A549 treated with GW870086 at 1 μM for 4 hours (cell line): ENCODE data around the gene ETFBKMT. TPM values are rescaled to one million over a fixed set of nuclear protein-coding genes. Genes with fewer than 3 reads are reported as not detected.

Source experiments
- total RNA-seq: library from RNA; stranded (reverse); fragments of 200-300 nt; extraction: Qiagen RNA extraction; gene quantifications from 5 replicates; pipeline ENCODE4 v1.2.3, GENCODE V29; 2022; ENCODE audit warnings: low read depth

The ETFBKMT gene, protein sequence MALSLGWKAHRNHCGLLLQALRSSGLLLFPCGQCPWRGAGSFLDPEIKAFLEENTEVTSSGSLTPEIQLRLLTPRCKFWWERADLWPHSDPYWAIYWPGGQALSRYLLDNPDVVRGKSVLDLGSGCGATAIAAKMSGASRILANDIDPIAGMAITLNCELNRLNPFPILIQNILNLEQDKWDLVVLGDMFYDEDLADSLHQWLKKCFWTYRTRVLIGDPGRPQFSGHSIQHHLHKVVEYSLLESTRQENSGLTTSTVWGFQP
- total RNA-seq = 0.46 to 1.1 TPM (median 0.85 TPM) in 5 replicates

DNA sequence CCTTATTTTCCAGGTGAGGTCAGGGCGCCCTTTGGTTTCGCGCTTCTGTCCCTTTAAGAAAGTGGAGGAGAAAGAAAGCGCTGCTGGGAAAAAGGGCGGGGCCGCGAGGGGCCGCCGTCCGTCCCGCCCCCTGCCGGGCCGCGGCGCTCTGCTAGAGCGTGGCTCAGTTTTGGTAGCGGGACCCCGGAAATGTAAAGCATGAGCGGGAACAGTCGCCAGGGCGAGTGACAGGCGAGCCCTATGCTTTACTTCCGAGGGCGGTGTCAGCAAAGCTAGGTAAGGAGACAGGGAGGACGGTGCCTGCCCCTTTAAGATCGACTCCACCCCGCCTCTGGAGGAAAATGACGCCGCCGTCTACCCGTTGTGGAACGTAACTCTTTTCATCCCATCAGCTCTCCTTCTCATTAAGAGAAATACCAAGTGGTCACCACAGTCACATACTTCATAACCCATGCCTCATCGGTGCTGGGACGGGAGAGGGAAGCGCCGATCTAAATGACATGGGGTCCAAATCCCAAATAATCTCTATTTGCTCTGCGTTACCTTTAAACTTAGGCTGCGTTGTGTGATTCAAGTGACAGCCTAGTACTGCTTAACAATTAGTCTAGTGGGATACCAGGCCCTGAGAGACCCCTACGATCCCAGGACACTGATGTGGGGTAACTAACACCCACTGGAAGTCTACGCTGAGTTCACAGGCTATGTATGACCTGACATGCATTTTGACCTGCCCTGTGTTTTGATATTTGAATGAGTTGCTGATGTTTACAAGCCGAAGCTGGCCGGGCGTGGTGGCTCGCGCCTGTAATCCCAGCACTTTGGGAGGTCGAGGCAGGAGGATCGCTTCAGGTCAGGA, at the start of gene ETFBKMT:
Gene ETFBKMT (plus strand): TSS at position 602 of the 856 bp plus-strand sequence. CDS start 2,266 bp downstream, outside the sequence.

Other genes starting within 250 kb of the ETFBKMT start
- 10.0 to 14.7 TPM (median 13.2 TPM) in 5 replicates for gene DENND5B, start 68.6 kb upstream of the ETFBKMT start, total RNA-seq
- 8.1 to 12.2 TPM (median 8.9 TPM) in 5 replicates for gene AMN1, start 69.3 kb downstream of the ETFBKMT start, total RNA-seq